ENCODE data around the gene ZYX. TPM values are rescaled to one million over a fixed set of nuclear protein-coding genes. Genes with fewer than 3 reads are reported as not detected.

The ZYX gene
- total RNA-seq, 4 donors from 2014 or later: 26.9 to 79.9 (median 56.7) TPM

- no peak for TF ChIP-seq CTCF (IDR thresholded peaks at IDR 0.05; ENCODE audit: low read depth)
These were observed 31.0 kb downstream of the ZYX start for GRCh38 chr7:143411976-143412708.

GRCh38 chr7:143413123-143413522, 32.0 kb downstream of the ZYX start:
- no peak for TF ChIP-seq CTCF (IDR thresholded peaks at IDR 0.05; ENCODE audit: low read depth)

DNA sequence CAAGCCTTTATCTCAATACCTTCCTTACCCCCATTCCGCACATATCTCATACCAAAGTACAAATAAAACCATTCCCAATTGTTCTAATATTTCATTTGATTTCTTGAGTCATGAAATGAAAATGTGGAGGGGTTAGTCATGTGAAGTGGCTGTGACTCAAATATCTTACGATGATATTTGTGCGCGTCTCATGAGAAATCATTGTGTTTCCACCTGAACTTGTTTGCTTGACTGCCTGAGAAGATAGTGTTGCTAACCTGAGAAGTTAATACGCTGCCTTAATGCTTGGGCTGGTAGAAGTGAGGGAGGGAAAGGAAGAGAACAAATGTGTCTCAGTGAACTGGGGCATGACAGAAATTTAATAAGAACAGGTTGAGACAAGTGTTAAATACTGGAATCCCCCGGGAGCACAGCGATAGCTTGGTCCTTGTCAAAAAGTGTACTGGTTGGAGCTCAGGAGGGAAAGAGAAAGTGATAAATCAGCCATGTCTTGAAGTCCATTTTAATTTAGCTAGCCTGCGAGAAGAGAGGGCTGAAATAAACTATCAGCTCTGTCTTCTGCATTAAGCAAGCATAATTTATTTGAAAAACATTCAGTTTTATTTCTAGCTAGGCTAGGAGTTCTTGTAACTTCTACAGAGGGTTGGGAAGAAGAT, 34.7 kb downstream of the ZYX start:
- TF ChIP-seq CTCF (IDR thresholded peaks at IDR 0.05; ENCODE audit: low read depth): no peak

- no peak for TF ChIP-seq CTCF (IDR thresholded peaks at IDR 0.05; ENCODE audit: low read depth)
These were observed 35.5 kb downstream of the ZYX start for GRCh38 chr7:143416565-143417149.

DNA sequence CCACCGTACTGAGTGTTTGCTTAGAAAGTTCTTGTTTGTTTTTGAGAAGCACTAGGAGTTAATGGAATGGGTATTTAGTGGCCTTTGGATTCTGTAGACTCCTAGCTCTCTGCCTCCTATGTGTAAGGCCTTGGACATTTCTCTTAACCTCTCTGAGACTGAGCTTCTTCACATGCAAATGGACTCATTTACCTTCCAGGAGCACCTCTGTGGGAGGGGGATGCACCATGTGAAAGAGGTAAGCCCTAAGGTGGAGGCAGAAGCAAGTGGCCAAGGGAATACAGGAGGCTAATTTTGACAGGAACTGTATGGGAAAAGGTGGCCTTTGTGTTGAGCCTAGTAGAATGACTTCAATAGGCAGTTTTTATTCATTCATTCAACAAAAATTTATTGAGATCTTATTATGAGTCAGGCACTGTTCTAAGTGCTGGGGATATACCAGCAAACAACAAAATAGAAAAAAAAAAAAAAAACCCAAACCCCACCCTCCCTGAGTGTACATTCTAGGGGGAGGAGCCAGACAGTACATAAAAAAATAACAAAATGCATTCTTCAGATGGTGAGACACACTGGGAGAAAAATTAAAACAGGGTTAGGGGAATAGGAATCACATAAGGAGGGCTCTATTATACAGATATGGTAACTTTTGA, 36.7 kb downstream of the ZYX start:
- no peak for TF ChIP-seq CTCF (IDR thresholded peaks at IDR 0.05; ENCODE audit: low read depth)

GRCh38 chr7:143418681-143419458, 37.7 kb downstream of the ZYX start:
- no peak for TF ChIP-seq CTCF (IDR thresholded peaks at IDR 0.05; ENCODE audit: low read depth)
